HepG2 (cell line): ENCODE measurements around the gene ACSL5. TPM values are rescaled to one million over a fixed set of nuclear protein-coding genes. Genes with fewer than 3 reads are reported as not detected.
A peak's percentile ranks its signal among the peaks of the same experiment; 100 is the strongest.

Experiments used
- CEBPG ChIP-seq: IDR thresholded peaks from 2 replicates; pipeline ENCODE4 v1.6.1; 2016
- FOXA3 ChIP-seq: IDR thresholded peaks from 2 replicates; pipeline ENCODE4 v1.6.1; 2016; ENCODE audit warnings: missing genetic modification reagents, missing compliant biosample characterization
- MAFG ChIP-seq: sonication (generic); formaldehyde crosslinking; IDR thresholded peaks from 2 replicates; pipeline ENCODE4 v1.5.1; 2020; ENCODE audit warnings: mild to moderate bottlenecking, missing genetic modification reagents
- MEIS1 ChIP-seq: sonication (generic); formaldehyde crosslinking; IDR thresholded peaks from 2 replicates; pipeline ENCODE4 v1.9.0; 2021; ENCODE audit warnings: mild to moderate bottlenecking, missing genetic modification reagents, moderate library complexity, borderline replicate concordance
- MXD4 ChIP-seq: IDR thresholded peaks from 2 replicates; pipeline ENCODE4 v1.6.1; 2016; ENCODE audit warnings: mild to moderate bottlenecking, missing biosample characterization, missing genetic modification reagents
- PITX1 ChIP-seq: sonication (generic); formaldehyde crosslinking; IDR thresholded peaks from 2 replicates; pipeline ENCODE4 v1.5.1; 2020; ENCODE audit warnings: mild to moderate bottlenecking, missing genetic modification reagents
- RBM22 ChIP-seq: fragments of 200-400 bp; formaldehyde crosslinking; optimal IDR thresholded peaks from 2 replicates; pipeline ENCODE3; 2017; ENCODE audit warnings: mild to moderate bottlenecking, low read length, moderate library complexity
- SMARCC2 ChIP-seq: fragments of 450-650 bp; IDR thresholded peaks from 2 replicates; pipeline ENCODE4 v1.6.1; 2017; ENCODE audit warnings: antibody characterized with exemption, mild to moderate bottlenecking
- SP140L ChIP-seq: sonication (generic); formaldehyde crosslinking; IDR thresholded peaks from 2 replicates; pipeline ENCODE4 v1.4.0; 2020; ENCODE audit warnings: missing genetic modification reagents, borderline replicate concordance
- ZKSCAN1 ChIP-seq: fragments of 150-350 bp; IDR thresholded peaks from 2 replicates; pipeline ENCODE4 v1.6.1; 2014; ENCODE audit warnings: low read length
- ZNF256 ChIP-seq: sonication (generic); formaldehyde crosslinking; conservative IDR thresholded peaks from 2 replicates; pipeline ENCODE4 v1.4.0; 2020; ENCODE audit warnings: missing genetic modification reagents
- ZNF276 ChIP-seq: sonication (generic); formaldehyde crosslinking; IDR thresholded peaks from 2 replicates; pipeline ENCODE4 v1.4.0; 2020; ENCODE audit warnings: mild to moderate bottlenecking, low read depth, missing genetic modification reagents
- ZNF652 ChIP-seq: IDR thresholded peaks from 2 replicates; pipeline ENCODE4 v1.6.1; 2016; ENCODE audit warnings: low read depth, borderline replicate concordance
- polyA plus RNA-seq, 8 experiments: library from polyadenylated mRNA; depleted of rRNA in 3 of 8; stranded (reverse) in 7 of 8; unstranded in 1 of 8; fragments of >200 nt; fragmentation: Illumina TruSeq in 4 of 8; extraction: Trizol in 4 of 8; gene quantifications; 2 replicates each; pipeline versions ENCODE4 v1.2.1 to v1.2.3, GENCODE V29; 2011 to 2016; ENCODE audit warnings: low read depth in 4 of 8, missing spikeins in 1 of 8, mixed read lengths in 1 of 8; ENCODE audit not compliant: insufficient read depth in 1 of 8
- total RNA-seq, 5 experiments: library from RNA; depleted of rRNA; stranded (reverse); fragments of >200 nt; fragmentation: Illumina TruSeq; extraction: Trizol; gene quantifications; 2 replicates each; pipeline ENCODE4 v1.2.3, GENCODE V29; 2016; ENCODE audit warnings: low read depth in 1 of 5
- TF ChIP-seq, protein P1 (sequence below): sonication (generic); IDR thresholded peaks from 2 replicates; pipeline ENCODE4 v1.6.1; 2016; ENCODE audit warnings: low read depth, borderline replicate concordance
- TF ChIP-seq, protein P2 (sequence below): IDR thresholded peaks from 2 replicates; pipeline ENCODE4 v1.6.1; 2016; ENCODE audit warnings: mild to moderate bottlenecking
- TF ChIP-seq, protein P3 (sequence below): sonication (generic); formaldehyde crosslinking; IDR thresholded peaks from 2 replicates; pipeline ENCODE4 v1.8.0; 2022; ENCODE audit warnings: mild to moderate bottlenecking, missing genetic modification reagents, borderline replicate concordance
- TF ChIP-seq, protein P4 (sequence below): IDR thresholded peaks from 2 replicates; pipeline ENCODE4 v1.6.1; 2016; ENCODE audit warnings: low read depth
- TF ChIP-seq, protein P5 (sequence below): sonication (generic); formaldehyde crosslinking; IDR thresholded peaks from 2 replicates; pipeline ENCODE4 v1.8.0; 2022; ENCODE audit warnings: missing genetic modification reagents, mild to moderate bottlenecking, borderline replicate concordance

The ACSL5 gene
- total and polyA plus RNA-seq, 2 of the 13 experiments (the other 11 are each of a cell fraction or from before 2014, with no cell fraction given) = 56.4 to 82.5 TPM

- TF ChIP-seq MAFG (CRISPR knock-in tag) (no peak), SP140L (no peak), MEIS1 (CRISPR knock-in tag) (no peak), SMARCC2 (no peak), MXD4 (0 out of 2 replicates have a peak, but pooled peaks have one; percentile 23), ZNF276 (CRISPR knock-in tag) (no peak), ZNF652 (CRISPR knock-in tag) (no peak), ZKSCAN1 (no peak), CEBPG (peak; percentile 43), ZNF256 (CRISPR knock-in tag) (no peak), PITX1 (CRISPR knock-in tag) (peak; percentile 43; the same call in 1 of the 2 replicates), RBM22 (no peak), FOXA3 (peak; percentile 38; the same call in 1 of the 2 replicates)
- TF ChIP-seq, protein P1, sequence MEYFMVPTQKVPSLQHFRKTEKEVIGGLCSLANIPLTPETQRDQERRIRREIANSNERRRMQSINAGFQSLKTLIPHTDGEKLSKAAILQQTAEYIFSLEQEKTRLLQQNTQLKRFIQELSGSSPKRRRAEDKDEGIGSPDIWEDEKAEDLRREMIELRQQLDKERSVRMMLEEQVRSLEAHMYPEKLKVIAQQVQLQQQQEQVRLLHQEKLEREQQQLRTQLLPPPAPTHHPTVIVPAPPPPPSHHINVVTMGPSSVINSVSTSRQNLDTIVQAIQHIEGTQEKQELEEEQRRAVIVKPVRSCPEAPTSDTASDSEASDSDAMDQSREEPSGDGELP = peak; percentile 64; the same call in 1 of the 2 replicates
- TF ChIP-seq, protein P2, sequence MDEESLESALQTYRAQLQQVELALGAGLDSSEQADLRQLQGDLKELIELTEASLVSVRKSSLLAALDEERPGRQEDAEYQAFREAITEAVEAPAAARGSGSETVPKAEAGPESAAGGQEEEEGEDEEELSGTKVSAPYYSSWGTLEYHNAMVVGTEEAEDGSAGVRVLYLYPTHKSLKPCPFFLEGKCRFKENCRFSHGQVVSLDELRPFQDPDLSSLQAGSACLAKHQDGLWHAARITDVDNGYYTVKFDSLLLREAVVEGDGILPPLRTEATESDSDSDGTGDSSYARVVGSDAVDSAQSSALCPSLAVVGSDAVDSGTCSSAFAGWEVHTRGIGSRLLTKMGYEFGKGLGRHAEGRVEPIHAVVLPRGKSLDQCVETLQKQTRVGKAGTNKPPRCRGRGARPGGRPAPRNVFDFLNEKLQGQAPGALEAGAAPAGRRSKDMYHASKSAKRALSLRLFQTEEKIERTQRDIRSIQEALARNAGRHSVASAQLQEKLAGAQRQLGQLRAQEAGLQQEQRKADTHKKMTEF (CRISPR knock-in tag) = no peak
- TF ChIP-seq, protein P3, sequence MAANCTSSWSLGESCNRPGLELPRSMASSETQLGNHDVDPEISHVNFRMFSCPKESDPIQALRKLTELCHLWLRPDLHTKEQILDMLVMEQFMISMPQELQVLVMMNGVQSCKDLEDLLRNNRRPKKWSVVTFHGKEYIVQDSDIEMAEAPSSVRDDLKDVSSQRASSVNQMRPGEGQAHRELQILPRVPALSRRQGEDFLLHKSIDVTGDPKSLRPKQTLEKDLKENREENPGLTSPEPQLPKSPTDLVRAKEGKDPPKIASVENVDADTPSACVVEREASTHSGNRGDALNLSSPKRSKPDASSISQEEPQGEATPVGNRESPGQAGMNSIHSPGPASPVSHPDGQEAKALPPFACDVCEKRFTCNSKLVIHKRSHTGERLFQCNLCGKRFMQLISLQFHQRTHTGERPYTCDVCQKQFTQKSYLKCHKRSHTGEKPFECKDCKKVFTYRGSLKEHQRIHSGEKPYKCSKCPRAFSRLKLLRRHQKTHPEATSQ (CRISPR knock-in tag) = no peak
- TF ChIP-seq, protein P4, sequence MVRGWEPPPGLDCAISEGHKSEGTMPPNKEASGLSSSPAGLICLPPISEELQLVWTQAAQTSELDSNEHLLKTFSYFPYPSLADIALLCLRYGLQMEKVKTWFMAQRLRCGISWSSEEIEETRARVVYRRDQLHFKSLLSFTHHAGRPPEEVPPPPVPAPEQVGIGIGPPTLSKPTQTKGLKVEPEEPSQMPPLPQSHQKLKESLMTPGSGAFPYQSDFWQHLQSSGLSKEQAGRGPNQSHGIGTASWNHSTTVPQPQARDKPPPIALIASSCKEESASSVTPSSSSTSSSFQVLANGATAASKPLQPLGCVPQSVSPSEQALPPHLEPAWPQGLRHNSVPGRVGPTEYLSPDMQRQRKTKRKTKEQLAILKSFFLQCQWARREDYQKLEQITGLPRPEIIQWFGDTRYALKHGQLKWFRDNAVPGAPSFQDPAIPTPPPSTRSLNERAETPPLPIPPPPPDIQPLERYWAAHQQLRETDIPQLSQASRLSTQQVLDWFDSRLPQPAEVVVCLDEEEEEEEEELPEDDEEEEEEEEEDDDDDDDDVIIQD (CRISPR knock-in tag) = no peak
- TF ChIP-seq, protein P5, sequence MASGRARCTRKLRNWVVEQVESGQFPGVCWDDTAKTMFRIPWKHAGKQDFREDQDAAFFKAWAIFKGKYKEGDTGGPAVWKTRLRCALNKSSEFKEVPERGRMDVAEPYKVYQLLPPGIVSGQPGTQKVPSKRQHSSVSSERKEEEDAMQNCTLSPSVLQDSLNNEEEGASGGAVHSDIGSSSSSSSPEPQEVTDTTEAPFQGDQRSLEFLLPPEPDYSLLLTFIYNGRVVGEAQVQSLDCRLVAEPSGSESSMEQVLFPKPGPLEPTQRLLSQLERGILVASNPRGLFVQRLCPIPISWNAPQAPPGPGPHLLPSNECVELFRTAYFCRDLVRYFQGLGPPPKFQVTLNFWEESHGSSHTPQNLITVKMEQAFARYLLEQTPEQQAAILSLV = no peak
Measured at GRCh38 chr10:112365014-112365432, 8.9 kb upstream of the ACSL5 start (continued).
